SK-N-SH treated with all-trans-retinoic acid at 6 μM for 48 hours (cell line): ENCODE measurements around the gene CCDC154.

ENCODE experiments used
- ISL1 ChIP-seq: fragments of 250-450 bp; sonication (Bioruptor Pico); IDR thresholded peaks from 2 replicates; pipeline ENCODE4 v2.1.2; 2022; ENCODE audit warnings: mild to moderate bottlenecking, moderate library complexity
- RARB ChIP-seq: fragments of 250-450 bp; sonication (Bioruptor Pico); IDR thresholded peaks from 2 replicates; pipeline ENCODE4 v1.8.0; 2021; ENCODE audit warnings: mild to moderate bottlenecking, moderate library complexity
- ZC3H10 ChIP-seq: fragments of 250-450 bp; sonication (Bioruptor Pico); IDR thresholded peaks from 2 replicates; pipeline ENCODE4 v1.5.1; 2021; ENCODE audit warnings: mild to moderate bottlenecking, moderate library complexity
- ZFP30 ChIP-seq: fragments of 450-650 bp; formaldehyde crosslinking; IDR thresholded peaks from 2 replicates; pipeline ENCODE4 v1.5.0; 2022; ENCODE audit warnings: mild to moderate bottlenecking, moderate library complexity
- ZNF70 ChIP-seq: fragments of 450-650 bp; formaldehyde crosslinking; IDR thresholded peaks from 2 replicates; pipeline ENCODE4 v1.5.0; 2020; ENCODE audit warnings: mild to moderate bottlenecking, moderate library complexity
- TF ChIP-seq, protein P1 (sequence below): fragments of 250-450 bp; sonication (Bioruptor Pico); IDR thresholded peaks from 2 replicates; pipeline ENCODE4 v1.8.0; 2020; ENCODE audit warnings: mild to moderate bottlenecking, moderate library complexity, borderline replicate concordance

DNA sequence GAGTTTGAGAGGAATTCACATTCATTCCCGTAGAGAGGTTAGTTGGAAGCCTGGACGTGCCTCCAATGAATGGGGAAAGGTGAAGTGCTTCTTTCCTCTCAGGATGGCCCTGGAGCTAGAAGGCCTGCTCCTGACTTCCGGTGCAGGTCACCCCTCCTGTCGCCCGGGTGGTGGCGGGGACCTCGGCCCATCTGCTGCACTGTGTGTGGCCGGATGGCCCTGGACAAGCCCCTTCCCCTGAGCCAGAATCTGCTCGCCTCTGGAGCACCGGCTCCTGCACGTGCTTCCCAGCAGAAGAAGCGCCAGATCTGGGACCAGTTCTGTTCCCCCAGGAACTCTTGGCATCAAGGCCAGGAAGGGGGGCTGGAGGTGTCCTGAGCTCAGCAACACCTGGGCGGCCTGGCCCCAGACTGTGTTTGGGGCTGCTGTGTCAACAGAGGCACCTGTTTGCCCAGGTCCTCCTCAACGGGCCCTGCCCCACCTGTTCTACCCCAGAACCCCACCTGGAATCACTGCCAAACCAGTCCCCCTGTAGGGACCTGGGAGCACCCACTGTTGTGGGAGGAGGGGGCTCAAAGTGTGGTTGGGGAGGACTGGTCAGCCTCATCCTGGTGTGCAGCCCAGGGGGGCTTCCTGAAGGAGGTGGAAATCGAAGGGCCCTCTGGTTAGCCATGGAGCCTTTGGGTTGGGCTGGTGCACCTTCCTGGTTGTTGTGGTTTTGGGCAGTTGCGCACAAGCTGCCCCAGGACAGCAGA is 18.6 kb downstream of the CCDC154 start:
- TF ChIP-seq ISL1 (CRISPR knock-in tag) (no peak), ZC3H10 (CRISPR knock-in tag) (no peak), ZFP30 (no peak), RARB (CRISPR knock-in tag) (no peak), ZNF70 (no peak)
- TF ChIP-seq, protein P1, sequence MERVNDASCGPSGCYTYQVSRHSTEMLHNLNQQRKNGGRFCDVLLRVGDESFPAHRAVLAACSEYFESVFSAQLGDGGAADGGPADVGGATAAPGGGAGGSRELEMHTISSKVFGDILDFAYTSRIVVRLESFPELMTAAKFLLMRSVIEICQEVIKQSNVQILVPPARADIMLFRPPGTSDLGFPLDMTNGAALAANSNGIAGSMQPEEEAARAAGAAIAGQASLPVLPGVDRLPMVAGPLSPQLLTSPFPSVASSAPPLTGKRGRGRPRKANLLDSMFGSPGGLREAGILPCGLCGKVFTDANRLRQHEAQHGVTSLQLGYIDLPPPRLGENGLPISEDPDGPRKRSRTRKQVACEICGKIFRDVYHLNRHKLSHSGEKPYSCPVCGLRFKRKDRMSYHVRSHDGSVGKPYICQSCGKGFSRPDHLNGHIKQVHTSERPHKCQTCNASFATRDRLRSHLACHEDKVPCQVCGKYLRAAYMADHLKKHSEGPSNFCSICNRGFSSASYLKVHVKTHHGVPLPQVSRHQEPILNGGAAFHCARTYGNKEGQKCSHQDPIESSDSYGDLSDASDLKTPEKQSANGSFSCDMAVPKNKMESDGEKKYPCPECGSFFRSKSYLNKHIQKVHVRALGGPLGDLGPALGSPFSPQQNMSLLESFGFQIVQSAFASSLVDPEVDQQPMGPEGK (CRISPR knock-in tag) = no peak
